GM19035 (cell line): ENCODE data around the gene GATAD2A.

Experiments
- ATAC-seq: cut with Tn5 transposase; IDR thresholded peaks from one replicate; pipeline ENCODE4 v1.9.1; 2021; ENCODE audit not compliant: unreplicated experiment

The GATAD2A gene

GRCh38 chr19:19420570-19421298 lies 15.3 kb downstream of the GATAD2A start:
- no peak for ATAC-seq

- no peak for ATAC-seq
These were observed 15.8 kb downstream of the GATAD2A start for GRCh38 chr19:19421299-19421696.

GRCh38 chr19:19422156-19422555 lies 16.7 kb downstream of the GATAD2A start:
- ATAC-seq = no peak

GRCh38 chr19:19423322-19423721 lies 17.8 kb downstream of the GATAD2A start:
- ATAC-seq = no peak

GRCh38 chr19:19425170-19425875 lies 19.8 kb downstream of the GATAD2A start:
- ATAC-seq = no peak

- ATAC-seq = no peak
These were observed 20.7 kb downstream of the GATAD2A start for GRCh38 chr19:19426216-19426615.

- no peak for ATAC-seq
These were observed 21.3 kb downstream of the GATAD2A start for GRCh38 chr19:19426799-19427198.

- no peak for ATAC-seq
These were observed 21.8 kb downstream of the GATAD2A start for GRCh38 chr19:19427302-19427701.

- no peak for ATAC-seq
These were observed 22.5 kb downstream of the GATAD2A start for GRCh38 chr19:19427944-19428343.

- no peak for ATAC-seq
These were observed 23.3 kb downstream of the GATAD2A start for GRCh38 chr19:19428746-19429145.

- no peak for ATAC-seq
These were observed 23.9 kb downstream of the GATAD2A start for GRCh38 chr19:19429361-19429760.

- no peak for ATAC-seq
These were observed 27.3 kb downstream of the GATAD2A start for GRCh38 chr19:19432732-19433131.

- no peak for ATAC-seq
These were observed 28.3 kb downstream of the GATAD2A start for GRCh38 chr19:19433666-19434213.

- ATAC-seq = no peak
These were observed 29.1 kb downstream of the GATAD2A start for GRCh38 chr19:19434483-19435045.

GRCh38 chr19:19436137-19436691 lies 30.7 kb downstream of the GATAD2A start:
- no peak for ATAC-seq

- no peak for ATAC-seq
These were observed 33.1 kb downstream of the GATAD2A start for GRCh38 chr19:19438366-19439175.

GRCh38 chr19:19439176-19439482 lies 33.7 kb downstream of the GATAD2A start:
- no peak for ATAC-seq

GRCh38 chr19:19443283-19443682 lies 37.8 kb downstream of the GATAD2A start:
- no peak for ATAC-seq

GRCh38 chr19:19443902-19444680 lies 38.6 kb downstream of the GATAD2A start:
- no peak for ATAC-seq

GRCh38 chr19:19444681-19445155 lies 39.2 kb downstream of the GATAD2A start:
- ATAC-seq = no peak
